Activated T-helper 1 cell treated with anti-CD3 and anti-CD28 coated beads, Interleukin-2, amount 50 U/mL, for 16 hours (primary cell): ENCODE data around the gene PREB.
"Not testable (repeated sequence)": the region's sequence is repeated elsewhere in the genome, so short reads cannot be mapped to it uniquely, and the experiment has no call there.

Experiments used
- DNase-seq, 2 donors: peaks; one replicate each; pipeline ENCODE4 v3.0.0-alpha.2; 2020; ENCODE audit warnings: low read depth in 1 of 2, low spot score in 1 of 2

The PREB gene

GRCh38 chr2:27133905-27134780 is at the start of gene PREB:
PREB (minus strand) TSS chr2:27134636; CDS start chr2:27134421, 215 bp downstream.
- peak; percentile 98 for DNase-seq

GRCh38 chr2:27184115-27184514 is 49.7 kb upstream of the PREB start:
- no peak for DNase-seq

GRCh38 chr2:27182346-27182745 is 47.9 kb upstream of the PREB start:
- no peak for DNase-seq

GRCh38 chr2:27179344-27180000 is 45.0 kb upstream of the PREB start:
- no peak for DNase-seq

- no peak for DNase-seq
These were observed 44.0 kb upstream of the PREB start for GRCh38 chr2:27178469-27178868.

- no peak for DNase-seq
These were observed 43.3 kb upstream of the PREB start for GRCh38 chr2:27177441-27178351.

- not testable (repeated sequence) for DNase-seq
These were observed 41.3 kb upstream of the PREB start for GRCh38 chr2:27175781-27176180.

GRCh38 chr2:27175330-27175729 is 40.9 kb upstream of the PREB start:
- DNase-seq = no peak

GRCh38 chr2:27174638-27175037 is 40.2 kb upstream of the PREB start:
- DNase-seq = no peak

GRCh38 chr2:27171351-27171848 is 37.0 kb upstream of the PREB start:
- DNase-seq = no peak

GRCh38 chr2:27170581-27171337 is 36.3 kb upstream of the PREB start:
- DNase-seq = no peak

GRCh38 chr2:27164960-27165763 is 30.7 kb upstream of the PREB start:
- DNase-seq = no peak

- no peak for DNase-seq
These were observed 28.0 kb upstream of the PREB start for GRCh38 chr2:27162151-27163121.

- no peak for DNase-seq
These were observed 25.8 kb upstream of the PREB start for GRCh38 chr2:27160191-27160590.

GRCh38 chr2:27159271-27159670 is 24.8 kb upstream of the PREB start:
- DNase-seq = no peak

GRCh38 chr2:27158468-27158867 is 24.0 kb upstream of the PREB start:
- no peak for DNase-seq

GRCh38 chr2:27155069-27155520 is 20.7 kb upstream of the PREB start:
- DNase-seq = no peak

GRCh38 chr2:27154488-27154887 is 20.1 kb upstream of the PREB start:
- DNase-seq = no peak
